DND-41 (cell line): ENCODE measurements around the gene DUSP23.

ENCODE experiments used
- ATAC-seq: fragments of 200-7000 bp; cut with Tn5 transposase; 3 replicates; pipeline ENCODE4 v1.9.1; 2021; ENCODE audit warnings: low read depth; ENCODE audit not compliant: insufficient read depth
- DNase-seq: peaks from one replicate; pipeline ENCODE4 v3.0.0-alpha.2; 2020
- H2AFZ ChIP-seq: 2 replicates; pipeline ENCODE4 v1.6.0; 2012; ENCODE audit warnings: low read depth, low read length
- H3K27ac ChIP-seq: 2 replicates; pipeline ENCODE4 v1.5.1; 2012; ENCODE audit warnings: low read length, inconsistent platforms
- H3K27me3 ChIP-seq: fragments of 200-600 bp; sonication (generic); 2 replicates; pipeline ENCODE4 v1.6.0; 2012; ENCODE audit warnings: low read length, mild to moderate bottlenecking, inconsistent platforms; ENCODE audit not compliant: insufficient read depth, poor library complexity
- H3K36me3 ChIP-seq: 2 replicates; pipeline ENCODE4 v1.5.1; 2012; ENCODE audit warnings: low read length, inconsistent platforms; ENCODE audit not compliant: insufficient read depth
- H3K4me1 ChIP-seq: 2 replicates; pipeline ENCODE4 v1.5.1; 2012; ENCODE audit warnings: mild to moderate bottlenecking, low read length; ENCODE audit not compliant: insufficient read depth
- H3K4me2 ChIP-seq: 2 replicates; pipeline ENCODE4 v1.6.0; 2012; ENCODE audit warnings: mild to moderate bottlenecking, moderate library complexity, low read length, inconsistent platforms; ENCODE audit not compliant: insufficient read depth
- H3K4me3 ChIP-seq, 2 experiments: fragments of 200-600 bp in 1 of 2; shearing (Covaris generic) in 1 of 2; 2 replicates each; pipeline ENCODE4 v1.5.1; 2012 to 2016; ENCODE audit warnings: inconsistent platforms in 2 of 2, low read length in 2 of 2, mild to moderate bottlenecking in 2 of 2, low read depth in 1 of 2, moderate library complexity in 1 of 2
- H3K79me2 ChIP-seq: 2 replicates; pipeline ENCODE4 v1.6.0; 2012; ENCODE audit warnings: low read length, inconsistent platforms; ENCODE audit not compliant: insufficient read depth
- H3K9ac ChIP-seq: 2 replicates; pipeline ENCODE4 v1.6.0; 2012; ENCODE audit warnings: low read depth, mild to moderate bottlenecking, inconsistent platforms, low read length, moderate library complexity
- H3K9me3 ChIP-seq: 2 replicates; pipeline ENCODE4 v1.5.1; 2012; ENCODE audit warnings: low read length, moderate library complexity, mild to moderate bottlenecking, inconsistent platforms; ENCODE audit not compliant: insufficient read depth, severe bottlenecking
- H4K20me1 ChIP-seq: 2 replicates; pipeline ENCODE4 v1.6.0; 2012; ENCODE audit warnings: low read length; ENCODE audit not compliant: insufficient read depth
- EZH2 ChIP-seq: IDR thresholded peaks from 3 replicates; pipeline ENCODE4 v1.6.1; 2012; ENCODE audit warnings: borderline replicate concordance, low read depth, mild to moderate bottlenecking, moderate library complexity, low read length, inconsistent platforms; ENCODE audit not compliant: severe bottlenecking
- TF ChIP-seq, protein P1 (sequence below): IDR thresholded peaks from 2 replicates; pipeline ENCODE4 v1.5.1; 2012; ENCODE audit warnings: borderline replicate concordance, low read length, moderate library complexity, mild to moderate bottlenecking; ENCODE audit not compliant: poor library complexity, severe bottlenecking; ENCODE audit errors: extremely low read depth

Gene DUSP23

DNA sequence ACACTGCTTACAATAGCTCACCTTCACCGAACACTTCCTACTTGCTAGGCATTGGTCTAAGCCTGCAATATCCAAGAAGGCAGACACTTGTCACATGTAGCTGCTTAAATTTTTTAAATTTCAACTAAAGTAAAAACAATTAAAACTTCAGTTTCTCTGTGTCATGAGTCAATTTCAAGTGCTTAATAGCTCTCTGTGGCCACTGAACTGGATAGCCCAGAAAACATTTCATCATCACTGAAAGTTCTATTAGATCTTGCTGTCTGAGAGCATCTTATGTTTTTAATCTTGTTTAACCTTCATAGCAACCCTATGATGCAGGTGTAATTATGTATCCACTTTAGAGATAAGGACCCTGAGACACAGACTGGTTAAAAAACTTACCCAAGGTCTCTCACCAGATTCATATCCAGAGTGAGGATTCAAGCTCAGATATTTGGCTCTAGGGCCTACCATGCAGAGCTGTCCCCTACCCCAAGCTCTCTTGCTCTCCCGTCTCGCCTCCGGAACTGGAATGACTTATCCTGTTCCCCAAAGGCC lies 18.8 kb downstream of the DUSP23 start:
- Histone ChIP-seq H3K4me2 (no peak overlapping the region), H4K20me1 (no peaks in the 10 kb centered on the region), H3K79me2 (no peaks in the 10 kb centered on the region), H3K9me3 (no peaks in the 10 kb centered on the region), H3K9ac (no peak overlapping the region), H3K4me3 (no peak overlapping the region), H3K27me3 (peaks cover 50% of the 10 kb centered on the region), H2AFZ (no peak overlapping the region), H3K4me1 (peaks cover 3% of the 10 kb centered on the region; the same call in 1 of the 2 replicates), H3K36me3 (no peaks in the 10 kb centered on the region), H3K27ac (no peak overlapping the region)
- ATAC-seq (no peak), DNase-seq (no peak)
- TF ChIP-seq, protein P1, sequence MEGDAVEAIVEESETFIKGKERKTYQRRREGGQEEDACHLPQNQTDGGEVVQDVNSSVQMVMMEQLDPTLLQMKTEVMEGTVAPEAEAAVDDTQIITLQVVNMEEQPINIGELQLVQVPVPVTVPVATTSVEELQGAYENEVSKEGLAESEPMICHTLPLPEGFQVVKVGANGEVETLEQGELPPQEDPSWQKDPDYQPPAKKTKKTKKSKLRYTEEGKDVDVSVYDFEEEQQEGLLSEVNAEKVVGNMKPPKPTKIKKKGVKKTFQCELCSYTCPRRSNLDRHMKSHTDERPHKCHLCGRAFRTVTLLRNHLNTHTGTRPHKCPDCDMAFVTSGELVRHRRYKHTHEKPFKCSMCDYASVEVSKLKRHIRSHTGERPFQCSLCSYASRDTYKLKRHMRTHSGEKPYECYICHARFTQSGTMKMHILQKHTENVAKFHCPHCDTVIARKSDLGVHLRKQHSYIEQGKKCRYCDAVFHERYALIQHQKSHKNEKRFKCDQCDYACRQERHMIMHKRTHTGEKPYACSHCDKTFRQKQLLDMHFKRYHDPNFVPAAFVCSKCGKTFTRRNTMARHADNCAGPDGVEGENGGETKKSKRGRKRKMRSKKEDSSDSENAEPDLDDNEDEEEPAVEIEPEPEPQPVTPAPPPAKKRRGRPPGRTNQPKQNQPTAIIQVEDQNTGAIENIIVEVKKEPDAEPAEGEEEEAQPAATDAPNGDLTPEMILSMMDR = no peak
- TF ChIP-seq EZH2 = no peak

DNA sequence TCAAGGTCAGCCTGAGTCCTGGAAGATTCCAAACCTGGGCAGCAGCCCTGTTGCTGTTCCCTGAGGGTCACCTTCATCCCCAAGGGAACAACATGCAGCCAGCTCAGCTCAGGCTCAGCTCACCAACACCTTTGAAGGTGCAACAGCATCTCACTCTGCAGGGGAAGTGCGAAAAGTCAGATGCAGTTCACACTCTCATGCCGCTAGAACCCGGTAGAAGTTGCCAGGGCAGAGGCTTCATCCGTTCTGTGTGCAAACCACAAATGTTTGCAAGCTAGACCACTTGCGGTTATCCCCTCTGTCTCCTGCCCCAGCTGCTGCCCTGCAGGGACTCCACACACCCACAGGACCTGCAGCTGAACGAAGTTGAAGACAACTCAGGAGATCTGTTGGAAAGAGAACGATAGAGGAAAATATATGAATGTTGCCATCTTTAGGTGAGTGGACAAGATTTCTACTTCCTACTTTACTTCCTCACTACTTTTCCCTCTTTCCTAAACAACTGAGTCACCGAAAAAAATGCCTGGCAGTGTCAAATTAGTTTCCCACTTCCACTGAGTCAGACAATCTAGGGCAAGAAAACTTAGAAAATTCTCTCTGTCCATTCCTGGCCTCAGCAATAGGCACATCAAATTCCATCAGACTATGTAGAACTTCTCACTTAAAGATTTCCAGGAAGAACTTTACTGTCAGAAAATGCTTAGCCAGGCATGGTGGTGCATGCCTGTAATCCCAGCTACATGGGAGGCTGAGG lies 19.6 kb downstream of the DUSP23 start:
- no peaks in the 10 kb centered on the region for H3K9me3 ChIP-seq
- ATAC-seq = peak; percentile 95
- H3K4me3 ChIP-seq = no peak overlapping the region
- peak; percentile 63 for DNase-seq
- no peak overlapping the region for H2AFZ ChIP-seq
- H3K27ac ChIP-seq = no peak overlapping the region
- peak; percentile 13 for TF ChIP-seq EZH2
- TF ChIP-seq, protein P1 = no peak
- H3K36me3 ChIP-seq = no peaks in the 10 kb centered on the region
- no peaks in the 10 kb centered on the region for H3K79me2 ChIP-seq
- H3K4me2 ChIP-seq = no peak overlapping the region
- peaks cover 3% of the 10 kb centered on the region; the same call in 1 of the 2 replicates for H3K4me1 ChIP-seq
- H3K27me3 ChIP-seq = peaks cover 47% of the 10 kb centered on the region
- no peaks in the 10 kb centered on the region for H4K20me1 ChIP-seq
- no peak overlapping the region for H3K9ac ChIP-seq

DNA sequence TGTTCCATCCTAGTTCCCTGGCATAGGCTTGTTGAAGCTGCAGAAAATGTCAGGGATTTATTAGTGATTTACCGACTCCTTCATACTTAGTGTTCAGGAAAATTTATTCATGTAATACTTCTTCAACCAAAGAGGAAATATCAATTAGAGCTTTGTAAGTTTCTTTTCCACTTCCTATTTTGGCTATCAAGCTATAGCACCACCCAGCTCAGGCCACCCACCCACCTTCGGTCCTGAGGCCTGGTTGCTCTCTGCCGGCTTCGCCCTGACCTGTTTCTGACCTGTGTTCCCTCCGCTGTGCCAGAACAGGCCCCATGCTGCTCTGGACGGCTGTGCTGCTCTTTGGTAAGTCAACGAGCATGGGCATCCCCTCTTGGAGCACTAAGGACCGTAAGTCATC lies 21.3 kb downstream of the DUSP23 start, which contains the start of gene FCRL6:
Gene FCRL6 (plus strand): TSS at position 250 of the 400 bp plus-strand sequence. CDS start 65 bp downstream, at position 315.
- Histone ChIP-seq H3K9ac (no peak within 1 kb of the TSS), H4K20me1 (no peaks in the 10 kb centered on the region), H3K9me3 (no peaks in the 10 kb centered on the region), H3K4me2 (no peak within 1 kb of the TSS), H3K36me3 (no peaks in the 10 kb centered on the region), H3K4me1 (peaks cover 3% of the 10 kb centered on the region; the same call in 1 of the 2 replicates), H3K4me3 (no peak within 1 kb of the TSS), H3K79me2 (no peaks in the 10 kb centered on the region), H2AFZ (no peak within 1 kb of the TSS), H3K27ac (no peak within 1 kb of the TSS), H3K27me3 (peaks cover 41% of the 10 kb centered on the region)
- ATAC-seq (no peak), DNase-seq (no peak)
- no peak for TF ChIP-seq EZH2
- TF ChIP-seq, protein P1 = no peak
